ENCODE measurements around the gene PINK1.
"Not testable (repeated sequence)": the region's sequence is repeated elsewhere in the genome, so short reads cannot be mapped to it uniquely, and the experiment has no call there.

PINK1 gene

DNA sequence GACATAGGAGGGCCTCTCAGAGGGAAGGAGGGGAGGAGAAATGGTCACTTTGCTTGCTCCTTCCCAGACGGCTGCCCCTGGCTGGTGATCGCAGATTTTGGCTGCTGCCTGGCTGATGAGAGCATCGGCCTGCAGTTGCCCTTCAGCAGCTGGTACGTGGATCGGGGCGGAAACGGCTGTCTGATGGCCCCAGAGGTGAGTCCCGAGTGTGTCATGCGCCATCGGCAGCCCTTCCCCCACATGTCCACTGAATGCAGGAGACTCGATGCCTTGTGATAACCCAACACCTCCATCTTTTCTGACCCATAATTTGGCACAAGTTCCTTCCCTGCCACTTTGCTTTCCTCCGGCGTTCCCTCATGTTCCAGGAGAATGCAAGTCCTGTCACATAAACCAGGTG is 15.2 kb downstream of the PINK1 start:
- ATAC-seq, result no peak

DNA sequence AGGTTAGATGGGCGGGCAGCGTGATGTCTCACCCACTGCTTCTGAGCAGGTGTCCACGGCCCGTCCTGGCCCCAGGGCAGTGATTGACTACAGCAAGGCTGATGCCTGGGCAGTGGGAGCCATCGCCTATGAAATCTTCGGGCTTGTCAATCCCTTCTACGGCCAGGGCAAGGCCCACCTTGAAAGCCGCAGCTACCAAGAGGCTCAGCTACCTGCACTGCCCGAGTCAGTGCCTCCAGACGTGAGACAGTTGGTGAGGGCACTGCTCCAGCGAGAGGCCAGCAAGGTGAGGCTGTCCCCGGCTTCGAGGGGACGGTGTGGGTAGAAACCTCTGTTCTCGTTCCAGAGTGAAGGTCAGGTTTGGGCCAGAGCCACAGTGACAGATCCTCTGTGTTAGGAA is 15.7 kb downstream of the PINK1 start:
- ATAC-seq, result no peak

DNA sequence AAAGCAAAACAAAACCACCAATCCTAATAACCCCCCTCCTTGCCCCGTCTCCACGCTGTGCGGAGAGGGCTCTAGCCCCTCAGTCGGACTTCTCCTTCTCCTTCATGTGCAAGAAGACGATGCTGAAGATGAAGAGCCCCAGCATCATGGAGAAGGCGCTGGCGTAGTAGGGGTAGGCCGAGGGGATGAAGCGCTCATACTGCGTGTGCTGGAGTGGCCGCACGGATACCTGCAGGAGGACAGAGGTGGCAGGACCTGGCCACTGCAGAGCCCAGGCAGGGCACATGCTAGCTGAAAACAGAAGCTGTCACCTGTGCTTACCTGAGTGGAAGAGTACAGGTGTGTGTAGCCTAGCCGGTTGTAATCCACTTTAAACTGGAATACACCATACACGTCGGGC is 19.0 kb downstream of the PINK1 start:
- no peak for ATAC-seq

GRCh38 chr1:20654104-20654690 is 20.9 kb downstream of the PINK1 start:
- ATAC-seq, result no peak

DNA sequence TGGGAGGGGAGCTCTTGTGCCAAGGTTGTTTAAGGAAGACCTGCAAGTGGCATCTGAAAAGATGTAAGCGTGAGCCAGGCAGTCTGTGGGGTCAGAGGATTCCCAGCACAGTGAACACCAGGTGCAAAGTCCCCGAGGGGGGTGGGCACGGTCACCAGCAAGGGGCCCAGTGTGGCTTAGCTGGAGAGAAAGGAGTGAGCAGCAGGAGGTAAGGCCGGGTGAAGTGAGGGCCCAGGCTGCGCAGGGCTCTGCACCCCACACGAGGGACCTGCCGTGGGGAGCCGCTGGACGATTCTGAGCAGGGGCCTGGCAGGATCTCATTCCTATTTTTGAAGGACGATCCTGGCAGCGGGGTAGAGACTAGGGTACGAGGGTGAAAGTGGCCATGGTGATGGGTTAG is 23.8 kb downstream of the PINK1 start:
- no peak for ATAC-seq

- peak; percentile 4 for ATAC-seq
These were observed 25.1 kb downstream of the PINK1 start for GRCh38 chr1:20658166-20658915.

GRCh38 chr1:20660363-20660762 is 27.1 kb downstream of the PINK1 start:
- ATAC-seq, result no peak

- ATAC-seq, result no peak
These were observed 27.6 kb downstream of the PINK1 start for GRCh38 chr1:20660847-20661206.

DNA sequence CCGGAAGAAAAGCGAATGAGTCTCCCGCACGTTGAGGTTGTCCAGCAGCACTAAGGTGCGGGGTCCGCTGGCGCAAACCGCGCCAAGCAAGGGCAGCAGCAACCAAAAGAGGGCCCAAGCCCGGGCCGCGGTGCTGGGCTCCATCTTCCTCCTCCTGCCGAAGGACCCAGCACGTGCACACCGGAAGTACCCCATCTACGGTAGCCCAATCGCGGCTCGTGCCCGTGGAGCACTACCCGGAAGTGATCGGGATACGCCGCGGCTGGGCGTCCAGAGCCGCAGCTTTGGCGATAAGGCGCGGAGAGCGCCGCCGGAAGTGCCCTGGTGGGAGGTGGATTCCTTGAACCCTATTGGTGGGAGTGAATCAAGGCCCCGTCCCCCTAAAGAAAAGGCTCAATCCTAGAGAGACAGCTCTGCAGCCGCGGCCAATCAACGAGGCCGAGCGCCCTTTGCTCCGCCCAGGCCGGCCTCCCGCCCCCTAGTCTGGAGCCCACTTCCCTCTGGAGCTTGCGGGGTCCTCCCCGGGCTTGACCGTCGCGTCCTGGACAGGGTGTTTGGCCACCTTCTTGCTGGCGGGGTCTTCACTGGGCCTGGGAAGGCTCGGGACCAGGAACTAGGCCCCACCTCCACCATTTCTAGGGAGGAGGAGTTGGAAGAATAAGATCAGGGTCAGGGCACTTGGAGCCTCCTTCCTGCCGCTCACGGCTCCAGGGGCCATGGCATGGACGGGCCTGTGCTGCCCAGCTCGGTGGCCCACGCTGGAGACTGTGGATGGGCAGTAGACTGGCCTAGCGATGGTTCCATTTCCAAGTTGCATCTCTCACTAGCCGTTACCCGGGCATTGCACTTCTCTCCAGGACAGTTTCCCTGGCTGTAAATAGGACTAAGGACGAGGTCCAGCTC is 28.2 kb downstream of the PINK1 start, which contains the start of gene DDOST:
Gene DDOST (minus strand): TSS at position 163 of the 903 bp plus-strand sequence. CDS start 19 bp downstream, at position 144.
- ATAC-seq, result peak; percentile 96 to 97

- no peak for ATAC-seq
These were observed 28.8 kb downstream of the PINK1 start for GRCh38 chr1:20662110-20662475.

DNA sequence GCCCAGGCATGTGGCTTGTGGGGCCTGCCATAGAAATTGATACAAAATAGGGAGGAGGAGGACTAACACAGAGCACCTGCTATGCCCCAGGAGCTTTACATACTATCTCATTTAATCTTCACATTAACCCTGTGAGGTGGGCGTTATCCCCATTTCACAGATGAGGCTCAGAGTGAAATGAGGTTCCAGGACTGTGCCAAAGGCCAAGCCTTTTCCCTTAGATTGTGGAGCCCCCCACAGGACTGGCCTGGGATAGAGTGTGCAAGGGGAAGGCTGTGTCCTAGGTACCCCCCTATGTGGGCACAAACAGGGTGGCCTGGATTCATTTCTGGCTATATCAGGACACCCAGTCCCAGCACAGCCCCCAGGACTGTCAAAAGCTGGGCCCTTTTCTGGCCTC is 30.1 kb downstream of the PINK1 start:
- ATAC-seq, result no peak

DNA sequence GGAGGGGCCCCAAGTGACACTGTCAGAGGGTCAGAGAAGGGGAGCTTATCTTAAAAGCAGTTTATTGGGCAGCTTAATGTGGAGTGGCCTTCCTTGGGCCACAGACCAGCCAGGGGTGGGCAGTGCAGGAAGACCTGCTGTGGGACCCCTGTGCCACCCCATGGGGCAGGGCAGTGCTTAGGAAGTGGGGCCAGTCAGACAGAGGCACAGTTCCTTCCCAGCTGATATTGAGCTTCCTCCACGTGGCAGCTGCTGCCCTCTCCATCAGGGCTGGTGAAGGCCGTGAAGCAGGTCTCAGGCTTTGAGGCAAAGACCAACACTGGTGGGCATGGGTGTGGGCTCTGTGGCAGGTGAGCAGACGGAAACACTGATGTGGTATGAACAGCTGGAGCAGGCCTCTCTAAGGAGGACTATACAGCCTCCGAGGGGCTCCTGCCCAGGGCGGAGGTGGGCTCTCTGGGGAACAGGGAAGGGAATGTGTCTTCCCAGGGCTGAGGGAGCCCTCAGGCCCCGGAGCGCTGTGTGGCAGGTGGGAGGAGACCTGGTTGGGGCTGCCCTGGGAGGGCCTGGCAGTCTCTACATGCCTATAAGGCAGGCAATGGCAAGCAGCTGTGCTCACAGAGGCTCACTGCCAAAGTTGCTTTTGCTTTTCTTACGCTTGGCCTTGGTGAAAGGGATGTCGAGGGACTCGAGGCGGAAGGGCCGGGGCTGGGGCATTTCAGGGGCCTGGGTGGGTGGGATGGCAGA is 30.9 kb downstream of the PINK1 start:
- no peak for ATAC-seq

DNA sequence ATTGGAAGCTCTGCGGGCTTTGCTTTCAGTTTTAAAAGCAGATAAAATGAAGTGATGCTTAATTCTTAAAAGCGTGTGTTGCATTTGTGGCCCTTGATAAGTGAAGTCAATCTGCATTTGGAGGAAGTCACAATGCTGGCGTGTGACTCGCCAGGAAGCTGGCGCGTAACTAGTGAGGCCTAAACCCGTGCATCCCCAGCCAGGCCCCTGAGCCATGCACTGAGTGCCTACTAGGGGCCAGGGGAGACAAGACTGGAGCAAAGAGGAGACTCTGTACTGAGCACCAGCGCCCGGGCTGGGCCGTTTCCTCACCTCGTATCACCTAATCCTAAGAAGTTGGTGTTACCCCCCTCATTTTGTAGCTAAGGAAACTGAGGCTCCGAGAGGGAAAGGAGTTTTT is 32.5 kb downstream of the PINK1 start:
- ATAC-seq, result no peak

GRCh38 chr1:20666146-20666545 is 32.9 kb downstream of the PINK1 start:
- ATAC-seq, result no peak

DNA sequence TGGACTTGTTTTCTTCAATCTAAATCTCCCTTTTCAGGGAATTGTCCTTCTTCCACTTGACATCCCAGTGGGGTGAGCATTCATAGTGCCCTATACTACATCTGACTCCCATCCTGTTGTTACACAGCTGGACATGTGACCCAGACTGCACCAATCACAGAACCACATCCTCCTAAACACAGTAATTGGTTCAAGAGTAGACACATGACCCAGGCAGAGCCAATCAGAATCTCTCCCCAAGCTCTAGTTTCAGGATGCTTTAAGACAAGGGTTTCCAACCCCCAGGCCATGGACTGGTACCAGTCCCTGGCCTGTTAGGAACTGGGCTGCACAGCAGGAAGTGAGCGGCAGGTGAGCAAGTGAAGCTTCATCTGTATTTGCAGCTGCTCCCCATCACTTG is 33.5 kb downstream of the PINK1 start:
- ATAC-seq, result peak; percentile 46 to 73

DNA sequence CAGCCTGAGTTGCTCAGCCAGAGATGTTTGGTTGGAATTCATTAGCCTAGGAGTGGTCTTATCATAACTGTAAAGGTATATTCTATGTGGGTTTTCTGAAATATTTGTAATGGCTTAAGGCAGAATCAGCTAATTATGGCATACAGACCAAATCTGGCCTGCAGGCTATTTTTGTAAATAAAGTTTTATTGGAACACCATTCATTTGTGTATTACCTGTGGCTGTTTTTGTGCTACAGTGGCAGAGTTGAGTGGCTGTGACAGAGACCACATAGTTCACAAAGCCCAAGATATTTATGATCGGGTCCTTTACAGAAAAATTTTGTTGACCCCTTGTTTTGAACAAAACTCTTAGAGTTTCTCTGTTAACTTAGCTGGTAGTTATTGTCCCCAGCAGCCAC is 35.3 kb downstream of the PINK1 start:
- no peak for ATAC-seq

- no peak for ATAC-seq
These were observed 37.7 kb downstream of the PINK1 start for GRCh38 chr1:20670936-20671335.

- ATAC-seq, result no peak
These were observed 39.0 kb downstream of the PINK1 start for GRCh38 chr1:20672265-20672632.

GRCh38 chr1:20673626-20674025 is 40.4 kb downstream of the PINK1 start:
- not testable (repeated sequence) for ATAC-seq

GRCh38 chr1:20678599-20678998 is 45.3 kb downstream of the PINK1 start:
- no peak for ATAC-seq

- ATAC-seq, result no peak
These were observed 47.0 kb downstream of the PINK1 start for GRCh38 chr1:20680269-20680668.

- no peak for ATAC-seq
These were observed 48.7 kb downstream of the PINK1 start for GRCh38 chr1:20681999-20682398.
